WTC11 (cell line): ENCODE data around the gene TAF1B. TPM values are rescaled to one million over a fixed set of nuclear protein-coding genes. Genes with fewer than 3 reads are reported as not detected.

Experiments
- ATAC-seq: fragments of 200-7000 bp; cut with Tn5 transposase; 2 replicates; pipeline ENCODE4 v1.10.0; 2021; ENCODE audit warnings: mild to moderate bottlenecking, moderate library complexity
- CTCF ChIA-PET: fragments of 300-600 bp; sonication (Branson Sonifier 250); formaldehyde crosslinking; loops from one replicate; lab custom pipeline; 2021; ENCODE audit warnings: antibody characterized with exemption; lab: Charles Lee
- POLR2A ChIA-PET: fragments of 350-600 bp; sonication (Branson Sonifier 250); formaldehyde crosslinking; loops from one replicate; lab custom pipeline; 2021; ENCODE audit warnings: antibody characterized with exemption; lab: Charles Lee
- DNase-seq: peaks from one replicate; pipeline ENCODE4 v3.0.0; 2021; ENCODE audit warnings: low spot score
- H3K27ac Mint-ChIP-seq: 2 replicates; pipeline ENCODE4 v1.8.0; 2021; ENCODE audit warnings: mixed read lengths
- H3K27me3 Mint-ChIP-seq: 2 replicates; pipeline ENCODE4 v1.8.0; 2021; ENCODE audit warnings: low read depth, mild to moderate bottlenecking, moderate library complexity, mixed read lengths
- H3K36me3 Mint-ChIP-seq: 2 replicates; pipeline ENCODE4 v1.8.0; 2021; ENCODE audit warnings: mixed read lengths
- H3K4me1 Mint-ChIP-seq: 2 replicates; pipeline ENCODE4 v1.8.0; 2022; ENCODE audit warnings: mixed read lengths
- H3K4me3 Mint-ChIP-seq: 2 replicates; pipeline ENCODE4 v1.8.0; 2021; ENCODE audit warnings: mild to moderate bottlenecking, moderate library complexity, mixed read lengths
- H3K9me3 Mint-ChIP-seq: 2 replicates; pipeline ENCODE4 v1.8.0; 2021; ENCODE audit warnings: mixed read lengths
- CREB1 ChIP-seq: sonication (generic); formaldehyde crosslinking; IDR thresholded peaks from 2 replicates; pipeline ENCODE4 v1.8.0; 2023; ENCODE audit warnings: mild to moderate bottlenecking, missing genetic modification reagents
- ETV6 ChIP-seq: sonication (generic); formaldehyde crosslinking; IDR thresholded peaks from 2 replicates; pipeline ENCODE4 v1.8.1; 2022; ENCODE audit warnings: mild to moderate bottlenecking, missing genetic modification reagents
- GRHL2 ChIP-seq: fragments of 250-450 bp; sonication (Bioruptor Pico); IDR thresholded peaks from 2 replicates; pipeline ENCODE4 v1.8.0; 2022; ENCODE audit warnings: mild to moderate bottlenecking, moderate library complexity; ENCODE audit not compliant: insufficient replicate concordance, severe bottlenecking
- HMGA2 ChIP-seq: fragments of 250-450 bp; sonication (Bioruptor Pico); IDR thresholded peaks from 2 replicates; pipeline ENCODE4 v1.4.0; 2021; ENCODE audit warnings: mild to moderate bottlenecking, moderate library complexity
- JUN ChIP-seq: sonication (generic); formaldehyde crosslinking; IDR thresholded peaks from 2 replicates; pipeline ENCODE4 v1.8.0; 2023; ENCODE audit warnings: mild to moderate bottlenecking, missing genetic modification reagents
- NR3C1 ChIP-seq: sonication (generic); formaldehyde crosslinking; conservative IDR thresholded peaks from 2 replicates; pipeline ENCODE4 v1.8.1; 2023; ENCODE audit warnings: low read depth, mild to moderate bottlenecking, missing genetic modification reagents
- SP1 ChIP-seq: sonication (generic); formaldehyde crosslinking; conservative IDR thresholded peaks from 2 replicates; pipeline ENCODE4 v1.8.1; 2022; ENCODE audit warnings: missing genetic modification reagents
- TEAD1 ChIP-seq: sonication (generic); formaldehyde crosslinking; IDR thresholded peaks from 2 replicates; pipeline ENCODE4 v1.8.0; 2022; ENCODE audit warnings: mild to moderate bottlenecking, missing genetic modification reagents
- ZNF219 ChIP-seq: sonication (generic); formaldehyde crosslinking; IDR thresholded peaks from 2 replicates; pipeline ENCODE4 v1.8.0; 2023; ENCODE audit warnings: missing genetic modification reagents, mild to moderate bottlenecking, borderline replicate concordance
- ZNF263 ChIP-seq: sonication (generic); formaldehyde crosslinking; IDR thresholded peaks from 2 replicates; pipeline ENCODE4 v1.8.1; 2022; ENCODE audit warnings: low read depth, mild to moderate bottlenecking, moderate library complexity, missing genetic modification reagents
- ZNF317 ChIP-seq: sonication (generic); formaldehyde crosslinking; IDR thresholded peaks from 2 replicates; pipeline ENCODE4 v1.8.1; 2023; ENCODE audit warnings: low read depth, mild to moderate bottlenecking, moderate library complexity, missing genetic modification reagents, borderline replicate concordance
- ZNF416 ChIP-seq: fragments of 250-450 bp; sonication (Bioruptor Pico); IDR thresholded peaks from 2 replicates; pipeline ENCODE4 v1.9.0; 2021; ENCODE audit warnings: mild to moderate bottlenecking, inconsistent platforms
- total RNA-seq: library from RNA; stranded (reverse); gene quantifications from 3 replicates; pipeline ENCODE4 v1.2.3, GENCODE V29; 2021
- TF ChIP-seq, protein P1 (sequence below): sonication (generic); formaldehyde crosslinking; IDR thresholded peaks from 2 replicates; pipeline ENCODE4 v1.8.1; 2023; ENCODE audit warnings: mild to moderate bottlenecking, missing genetic modification reagents
- TF ChIP-seq, protein P2 (sequence below): sonication (generic); formaldehyde crosslinking; IDR thresholded peaks from 2 replicates; pipeline ENCODE4 v1.8.1; 2022; ENCODE audit warnings: low read depth, mild to moderate bottlenecking, moderate library complexity, missing genetic modification reagents, borderline replicate concordance
- TF ChIP-seq, protein P3 (sequence below): fragments of 250-450 bp; sonication (Bioruptor Pico); IDR thresholded peaks from 2 replicates; pipeline ENCODE4 v1.9.0; 2021; ENCODE audit warnings: moderate library complexity, mild to moderate bottlenecking, inconsistent platforms, borderline replicate concordance
- TF ChIP-seq, protein P4 (sequence below): fragments of 200-600 bp; IDR thresholded peaks from 2 replicates; pipeline ENCODE4 v1.8.0; 2022; ENCODE audit warnings: antibody characterized with exemption
- TF ChIP-seq, protein P5 (sequence below): sonication (generic); formaldehyde crosslinking; IDR thresholded peaks from 2 replicates; pipeline ENCODE4 v1.8.0; 2022; ENCODE audit warnings: mild to moderate bottlenecking, missing genetic modification reagents
- TF ChIP-seq, protein P6 (sequence below): sonication (generic); formaldehyde crosslinking; conservative IDR thresholded peaks from 2 replicates; pipeline ENCODE4 v1.8.1; 2023; ENCODE audit warnings: mild to moderate bottlenecking, low read depth, missing genetic modification reagents, moderate library complexity
- TF ChIP-seq, protein P7 (sequence below): fragments of 250-450 bp; sonication (Bioruptor Pico); IDR thresholded peaks from 2 replicates; pipeline ENCODE4 v2.1.2; 2022; ENCODE audit warnings: mild to moderate bottlenecking, moderate library complexity
- TF ChIP-seq, protein P8 (sequence below): sonication (generic); formaldehyde crosslinking; IDR thresholded peaks from 2 replicates; pipeline ENCODE4 v1.8.1; 2022; ENCODE audit warnings: low read depth, missing genetic modification reagents, borderline replicate concordance

Gene TAF1B
- total RNA-seq, 1 experiment from 2014 or later: 28.8 TPM

DNA sequence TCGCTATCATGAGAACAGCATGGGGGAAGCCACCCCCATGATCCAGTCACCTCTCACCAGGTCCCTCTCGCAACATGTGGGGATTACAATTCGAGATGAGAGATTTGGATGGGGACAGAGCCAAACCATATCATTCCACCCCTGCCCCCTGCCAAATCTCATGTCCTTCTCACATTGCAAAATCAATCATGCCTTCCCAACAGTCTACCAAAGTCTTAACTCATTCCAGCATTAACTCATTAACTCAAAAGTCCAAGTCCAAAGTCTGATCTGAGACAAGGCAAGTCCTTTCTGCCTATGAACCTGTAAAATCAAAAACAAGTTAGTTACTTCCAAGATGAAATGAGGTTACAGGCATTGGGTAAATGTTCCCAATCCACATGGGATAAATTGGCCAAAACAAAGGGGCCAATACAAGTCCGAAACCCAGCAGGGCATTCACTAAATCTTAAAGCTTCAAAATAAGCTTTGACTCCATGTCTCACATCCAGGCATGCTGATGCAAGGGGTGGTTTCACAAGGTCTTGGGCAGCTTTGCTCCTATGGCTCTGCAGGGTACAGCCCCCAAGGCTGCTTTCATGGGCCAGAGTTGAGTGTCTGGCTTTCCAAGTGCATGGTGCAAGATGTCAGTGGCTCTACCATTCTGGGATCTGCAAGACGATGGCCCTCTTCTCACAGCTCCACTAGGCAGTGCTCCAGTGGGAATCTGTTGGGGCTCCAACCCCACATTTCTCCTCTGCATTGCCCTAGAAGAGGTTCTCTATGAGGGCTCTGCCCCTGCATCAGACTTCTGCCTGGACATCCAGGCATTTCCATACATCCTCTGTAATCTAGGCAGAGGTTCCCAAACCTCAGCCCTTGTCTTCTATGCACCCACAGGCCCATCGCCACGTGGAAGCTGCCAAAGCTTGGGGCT lies 14.8 kb downstream of the TAF1B start (continued):
- TF ChIP-seq ZNF263 (CRISPR knock-in tag) (no peak), HMGA2 (CRISPR knock-in tag) (no peak)

DNA sequence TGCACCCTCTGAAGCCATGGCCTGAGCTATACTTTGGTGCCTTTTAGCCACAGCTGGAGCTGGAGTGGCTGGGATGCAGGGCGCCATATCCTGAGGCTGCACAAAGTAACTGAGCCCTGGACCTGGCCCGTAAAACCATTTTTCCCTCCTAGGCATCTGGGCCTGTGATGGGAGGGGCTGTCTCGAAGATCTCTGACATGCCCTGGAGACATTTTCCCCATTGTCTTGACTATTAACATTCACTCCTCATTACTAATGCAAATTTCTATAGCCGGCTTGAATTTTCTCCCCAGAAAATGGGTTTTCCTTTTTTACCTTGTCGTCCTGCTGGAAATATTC lies 15.4 kb downstream of the TAF1B start:
- H3K9me3 Mint-ChIP-seq: peaks cover 81% of the 10 kb centered on the region
- H3K4me3 Mint-ChIP-seq: no peak overlapping the region
- TF ChIP-seq CREB1 (CRISPR knock-in tag) (no peak), JUN (no peak), GRHL2 (CRISPR knock-in tag) (no peak), ZNF263 (CRISPR knock-in tag) (no peak), SP1 (CRISPR knock-in tag) (no peak), ZNF416 (CRISPR knock-in tag) (no peak), ZNF219 (CRISPR knock-in tag) (no peak), TEAD1 (CRISPR knock-in tag) (no peak), NR3C1 (no peak), ZNF317 (CRISPR knock-in tag) (no peak), ETV6 (CRISPR knock-in tag) (no peak)
- TF ChIP-seq, protein P1, sequence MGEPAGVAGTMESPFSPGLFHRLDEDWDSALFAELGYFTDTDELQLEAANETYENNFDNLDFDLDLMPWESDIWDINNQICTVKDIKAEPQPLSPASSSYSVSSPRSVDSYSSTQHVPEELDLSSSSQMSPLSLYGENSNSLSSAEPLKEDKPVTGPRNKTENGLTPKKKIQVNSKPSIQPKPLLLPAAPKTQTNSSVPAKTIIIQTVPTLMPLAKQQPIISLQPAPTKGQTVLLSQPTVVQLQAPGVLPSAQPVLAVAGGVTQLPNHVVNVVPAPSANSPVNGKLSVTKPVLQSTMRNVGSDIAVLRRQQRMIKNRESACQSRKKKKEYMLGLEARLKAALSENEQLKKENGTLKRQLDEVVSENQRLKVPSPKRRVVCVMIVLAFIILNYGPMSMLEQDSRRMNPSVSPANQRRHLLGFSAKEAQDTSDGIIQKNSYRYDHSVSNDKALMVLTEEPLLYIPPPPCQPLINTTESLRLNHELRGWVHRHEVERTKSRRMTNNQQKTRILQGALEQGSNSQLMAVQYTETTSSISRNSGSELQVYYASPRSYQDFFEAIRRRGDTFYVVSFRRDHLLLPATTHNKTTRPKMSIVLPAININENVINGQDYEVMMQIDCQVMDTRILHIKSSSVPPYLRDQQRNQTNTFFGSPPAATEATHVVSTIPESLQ (CRISPR knock-in tag): no peak
- TF ChIP-seq, protein P2, sequence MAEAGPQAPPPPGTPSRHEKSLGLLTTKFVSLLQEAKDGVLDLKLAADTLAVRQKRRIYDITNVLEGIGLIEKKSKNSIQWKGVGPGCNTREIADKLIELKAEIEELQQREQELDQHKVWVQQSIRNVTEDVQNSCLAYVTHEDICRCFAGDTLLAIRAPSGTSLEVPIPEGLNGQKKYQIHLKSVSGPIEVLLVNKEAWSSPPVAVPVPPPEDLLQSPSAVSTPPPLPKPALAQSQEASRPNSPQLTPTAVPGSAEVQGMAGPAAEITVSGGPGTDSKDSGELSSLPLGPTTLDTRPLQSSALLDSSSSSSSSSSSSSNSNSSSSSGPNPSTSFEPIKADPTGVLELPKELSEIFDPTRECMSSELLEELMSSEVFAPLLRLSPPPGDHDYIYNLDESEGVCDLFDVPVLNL (CRISPR knock-in tag): no peak
- TF ChIP-seq, protein P3, sequence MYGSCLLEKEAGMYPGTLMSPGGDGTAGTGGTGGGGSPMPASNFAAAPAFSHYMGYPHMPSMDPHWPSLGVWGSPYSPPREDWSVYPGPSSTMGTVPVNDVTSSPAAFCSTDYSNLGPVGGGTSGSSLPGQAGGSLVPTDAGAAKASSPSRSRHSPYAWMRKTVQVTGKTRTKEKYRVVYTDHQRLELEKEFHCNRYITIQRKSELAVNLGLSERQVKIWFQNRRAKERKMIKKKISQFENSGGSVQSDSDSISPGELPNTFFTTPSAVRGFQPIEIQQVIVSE (CRISPR knock-in tag): no peak
- TF ChIP-seq, protein P4, sequence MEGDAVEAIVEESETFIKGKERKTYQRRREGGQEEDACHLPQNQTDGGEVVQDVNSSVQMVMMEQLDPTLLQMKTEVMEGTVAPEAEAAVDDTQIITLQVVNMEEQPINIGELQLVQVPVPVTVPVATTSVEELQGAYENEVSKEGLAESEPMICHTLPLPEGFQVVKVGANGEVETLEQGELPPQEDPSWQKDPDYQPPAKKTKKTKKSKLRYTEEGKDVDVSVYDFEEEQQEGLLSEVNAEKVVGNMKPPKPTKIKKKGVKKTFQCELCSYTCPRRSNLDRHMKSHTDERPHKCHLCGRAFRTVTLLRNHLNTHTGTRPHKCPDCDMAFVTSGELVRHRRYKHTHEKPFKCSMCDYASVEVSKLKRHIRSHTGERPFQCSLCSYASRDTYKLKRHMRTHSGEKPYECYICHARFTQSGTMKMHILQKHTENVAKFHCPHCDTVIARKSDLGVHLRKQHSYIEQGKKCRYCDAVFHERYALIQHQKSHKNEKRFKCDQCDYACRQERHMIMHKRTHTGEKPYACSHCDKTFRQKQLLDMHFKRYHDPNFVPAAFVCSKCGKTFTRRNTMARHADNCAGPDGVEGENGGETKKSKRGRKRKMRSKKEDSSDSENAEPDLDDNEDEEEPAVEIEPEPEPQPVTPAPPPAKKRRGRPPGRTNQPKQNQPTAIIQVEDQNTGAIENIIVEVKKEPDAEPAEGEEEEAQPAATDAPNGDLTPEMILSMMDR: no peak
- TF ChIP-seq, protein P5, sequence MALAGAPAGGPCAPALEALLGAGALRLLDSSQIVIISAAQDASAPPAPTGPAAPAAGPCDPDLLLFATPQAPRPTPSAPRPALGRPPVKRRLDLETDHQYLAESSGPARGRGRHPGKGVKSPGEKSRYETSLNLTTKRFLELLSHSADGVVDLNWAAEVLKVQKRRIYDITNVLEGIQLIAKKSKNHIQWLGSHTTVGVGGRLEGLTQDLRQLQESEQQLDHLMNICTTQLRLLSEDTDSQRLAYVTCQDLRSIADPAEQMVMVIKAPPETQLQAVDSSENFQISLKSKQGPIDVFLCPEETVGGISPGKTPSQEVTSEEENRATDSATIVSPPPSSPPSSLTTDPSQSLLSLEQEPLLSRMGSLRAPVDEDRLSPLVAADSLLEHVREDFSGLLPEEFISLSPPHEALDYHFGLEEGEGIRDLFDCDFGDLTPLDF (CRISPR knock-in tag): no peak
- TF ChIP-seq, protein P6, sequence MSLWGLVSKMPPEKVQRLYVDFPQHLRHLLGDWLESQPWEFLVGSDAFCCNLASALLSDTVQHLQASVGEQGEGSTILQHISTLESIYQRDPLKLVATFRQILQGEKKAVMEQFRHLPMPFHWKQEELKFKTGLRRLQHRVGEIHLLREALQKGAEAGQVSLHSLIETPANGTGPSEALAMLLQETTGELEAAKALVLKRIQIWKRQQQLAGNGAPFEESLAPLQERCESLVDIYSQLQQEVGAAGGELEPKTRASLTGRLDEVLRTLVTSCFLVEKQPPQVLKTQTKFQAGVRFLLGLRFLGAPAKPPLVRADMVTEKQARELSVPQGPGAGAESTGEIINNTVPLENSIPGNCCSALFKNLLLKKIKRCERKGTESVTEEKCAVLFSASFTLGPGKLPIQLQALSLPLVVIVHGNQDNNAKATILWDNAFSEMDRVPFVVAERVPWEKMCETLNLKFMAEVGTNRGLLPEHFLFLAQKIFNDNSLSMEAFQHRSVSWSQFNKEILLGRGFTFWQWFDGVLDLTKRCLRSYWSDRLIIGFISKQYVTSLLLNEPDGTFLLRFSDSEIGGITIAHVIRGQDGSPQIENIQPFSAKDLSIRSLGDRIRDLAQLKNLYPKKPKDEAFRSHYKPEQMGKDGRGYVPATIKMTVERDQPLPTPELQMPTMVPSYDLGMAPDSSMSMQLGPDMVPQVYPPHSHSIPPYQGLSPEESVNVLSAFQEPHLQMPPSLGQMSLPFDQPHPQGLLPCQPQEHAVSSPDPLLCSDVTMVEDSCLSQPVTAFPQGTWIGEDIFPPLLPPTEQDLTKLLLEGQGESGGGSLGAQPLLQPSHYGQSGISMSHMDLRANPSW (CRISPR knock-in tag): no peak
- TF ChIP-seq, protein P7, sequence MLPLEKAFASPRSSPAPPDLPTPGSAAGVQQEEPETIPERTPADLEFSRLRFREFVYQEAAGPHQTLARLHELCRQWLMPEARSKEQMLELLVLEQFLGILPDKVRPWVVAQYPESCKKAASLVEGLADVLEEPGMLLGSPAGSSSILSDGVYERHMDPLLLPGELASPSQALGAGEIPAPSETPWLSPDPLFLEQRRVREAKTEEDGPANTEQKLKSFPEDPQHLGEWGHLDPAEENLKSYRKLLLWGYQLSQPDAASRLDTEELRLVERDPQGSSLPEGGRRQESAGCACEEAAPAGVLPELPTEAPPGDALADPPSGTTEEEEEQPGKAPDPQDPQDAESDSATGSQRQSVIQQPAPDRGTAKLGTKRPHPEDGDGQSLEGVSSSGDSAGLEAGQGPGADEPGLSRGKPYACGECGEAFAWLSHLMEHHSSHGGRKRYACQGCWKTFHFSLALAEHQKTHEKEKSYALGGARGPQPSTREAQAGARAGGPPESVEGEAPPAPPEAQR (CRISPR knock-in tag): no peak
- TF ChIP-seq, protein P8, sequence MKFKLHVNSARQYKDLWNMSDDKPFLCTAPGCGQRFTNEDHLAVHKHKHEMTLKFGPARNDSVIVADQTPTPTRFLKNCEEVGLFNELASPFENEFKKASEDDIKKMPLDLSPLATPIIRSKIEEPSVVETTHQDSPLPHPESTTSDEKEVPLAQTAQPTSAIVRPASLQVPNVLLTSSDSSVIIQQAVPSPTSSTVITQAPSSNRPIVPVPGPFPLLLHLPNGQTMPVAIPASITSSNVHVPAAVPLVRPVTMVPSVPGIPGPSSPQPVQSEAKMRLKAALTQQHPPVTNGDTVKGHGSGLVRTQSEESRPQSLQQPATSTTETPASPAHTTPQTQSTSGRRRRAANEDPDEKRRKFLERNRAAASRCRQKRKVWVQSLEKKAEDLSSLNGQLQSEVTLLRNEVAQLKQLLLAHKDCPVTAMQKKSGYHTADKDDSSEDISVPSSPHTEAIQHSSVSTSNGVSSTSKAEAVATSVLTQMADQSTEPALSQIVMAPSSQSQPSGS (CRISPR knock-in tag): no peak
- no peaks in the 10 kb centered on the region for H3K4me1 Mint-ChIP-seq
- ATAC-seq (no peak), DNase-seq (no peak)
- ChIA-PET POLR2A (no interaction called here), CTCF (no interaction called here)
- H3K27ac Mint-ChIP-seq: no peak overlapping the region
- peaks cover 99% of the 10 kb centered on the region for H3K36me3 Mint-ChIP-seq
- peaks cover 33% of the 10 kb centered on the region for H3K27me3 Mint-ChIP-seq
